Sigmoid colon (tissue), 7 donors: ENCODE measurements around the gene LINGO1. TPM values are rescaled to one million over a fixed set of nuclear protein-coding genes. Genes with fewer than 3 reads are reported as not detected.
A peak's percentile ranks its signal among the peaks of the same experiment; 100 is the strongest.

Source experiments
- DNase-seq: peaks from one replicate; pipeline ENCODE4 v3.0.0-alpha.2; 2019
- H3K27ac ChIP-seq, 4 donors: fragments of 200-600 bp; sonication (generic); one replicate each; pipeline ENCODE4 v1.5.1; 2016 to 2019; ENCODE audit warnings: mild to moderate bottlenecking in 1 of 4
- H3K27me3 ChIP-seq, 3 donors: fragments of 200-600 bp; sonication (generic); one replicate each; pipeline ENCODE4 v1.5.1; 2019; ENCODE audit warnings: mild to moderate bottlenecking in 1 of 3
- H3K36me3 ChIP-seq, 4 donors: fragments of 200-600 bp; sonication (generic); one replicate each; pipeline ENCODE4 v1.5.1; 2016 to 2019
- H3K4me1 ChIP-seq, 4 donors: fragments of 200-600 bp; sonication (generic); one replicate each; pipeline ENCODE4 v1.5.1; 2017 to 2019
- H3K4me3 ChIP-seq, 4 donors: fragments of 200-600 bp; sonication (generic); one replicate each; pipeline ENCODE4 v1.5.1; 2017 to 2019; ENCODE audit warnings: mild to moderate bottlenecking in 2 of 4, moderate library complexity in 1 of 4
- H3K9me3 ChIP-seq, 4 donors: fragments of 200-600 bp in 3 of 4; sonication (generic) in 3 of 4; one replicate each; pipeline versions ENCODE4 v1.5.1 to v1.6.1; 2013 to 2019
- EP300 ChIP-seq, 4 donors: sonication (generic); formaldehyde crosslinking; IDR thresholded peaks; one replicate each; pipeline ENCODE4 v1.6.1; 2017; ENCODE audit warnings: antibody characterized with exemption in 4 of 4
- POLR2A ChIP-seq, 2 donors: fragments of 450-650 bp; IDR thresholded peaks; one replicate each; pipeline ENCODE4 v1.6.1; 2016; ENCODE audit warnings: antibody characterized with exemption in 2 of 2, mild to moderate bottlenecking in 2 of 2, moderate library complexity in 2 of 2
- POLR2AphosphoS5 ChIP-seq, 4 donors: sonication (generic); formaldehyde crosslinking; IDR thresholded peaks; one replicate each; pipeline ENCODE4 v1.6.1; 2017; ENCODE audit warnings: antibody characterized with exemption in 4 of 4
- WGBS, 2 donors: extraction: QIAGEN DNeasy Blood & Tissue Kit; methylation state at CpG; one replicate each; pipeline ENCODE4 v1.1.7; 2013; 5-methylcytosine and 5-hydroxymethylcytosine counted together
- intact Hi-C: fragments of 100-400 bp; cut with DNase I; formaldehyde crosslinking; loops from one replicate; pipeline ENCODE4 v1.15.1; 2023
- polyA plus RNA-seq, 3 donors: library from polyadenylated mRNA; stranded (reverse); fragments of 200-250 nt; gene quantifications; one replicate each; pipeline ENCODE4 v1.2.3, GENCODE V29; 2013
- total RNA-seq, 4 donors: library from RNA; depleted of rRNA; stranded (reverse); fragments of >200 nt; gene quantifications; one replicate each; pipeline ENCODE4 v1.1.0, GENCODE V29; 2016
- TF ChIP-seq, protein P1 (sequence below), 4 experiments: fragments of 450-650 bp in 3 of 4; fragments of 200-600 bp in 1 of 4; IDR thresholded peaks; one replicate each; pipeline ENCODE4 v1.5.1; 2016 to 2019; ENCODE audit warnings: antibody characterized with exemption in 4 of 4, mild to moderate bottlenecking in 3 of 4, moderate library complexity in 2 of 4
- donor health status: healthy with polysubstance abuse.
- donor health status: Bipolar disorder and iron deficiency.
- donor health status: healthy.

The LINGO1 gene
- total and polyA plus RNA-seq, 7 donors = under 0.01 to 3.9 (median 0.68) TPM

DNA sequence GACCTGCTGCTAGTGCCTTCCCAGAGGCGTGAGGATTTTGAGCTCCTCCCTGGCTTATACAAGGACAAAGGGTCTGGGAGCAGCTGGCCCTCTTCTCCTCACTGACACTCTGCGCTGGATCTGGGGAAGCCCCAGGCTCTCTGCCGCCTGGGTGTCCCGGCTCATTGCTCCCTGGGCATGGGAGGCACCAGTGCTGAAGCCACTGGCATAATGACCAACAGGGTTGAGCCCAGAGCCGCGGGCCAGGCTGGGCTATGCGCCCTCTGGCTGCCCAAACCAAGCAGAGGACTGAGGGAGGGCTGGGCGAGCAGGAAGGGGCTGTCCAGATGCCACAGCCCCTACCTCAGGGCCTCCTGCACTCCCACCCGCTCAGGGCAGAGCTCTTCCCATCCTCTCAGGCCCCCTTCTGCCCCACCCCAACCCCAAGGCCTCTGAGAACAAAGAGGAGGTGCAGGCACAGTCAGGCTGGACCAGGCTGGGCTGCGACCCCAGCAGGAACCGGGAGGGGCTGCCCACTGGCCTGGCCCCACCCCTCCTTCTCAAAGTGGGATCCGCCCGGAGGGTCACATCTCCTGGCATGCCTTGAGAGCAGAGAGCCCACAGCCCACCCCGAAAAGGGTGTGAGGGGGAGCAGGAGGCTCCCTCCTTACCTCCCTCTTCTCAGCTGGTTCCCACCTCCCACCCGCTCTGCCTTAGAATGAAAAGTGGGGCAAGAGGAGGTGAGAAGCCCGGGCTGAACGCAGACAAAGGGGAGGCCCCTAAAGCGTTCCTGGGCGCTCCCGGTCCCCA lies 1.6 kb downstream of the LINGO1 start:
- H3K27me3 ChIP-seq = peaks cover 29 to 57% (median 51%) of the 10 kb centered on the region in 3 donors
- DNase-seq = no peak
- intact Hi-C loops = loop anchor here (5.0 kb wide), 1 partner anchor 191 kb away; no protein-coding TSS in a partner anchor
- no peaks in the 10 kb centered on the region for H3K36me3 ChIP-seq
- no peak overlapping the region for H3K27ac ChIP-seq
- peaks cover 0 to 32% (median 22%) of the 10 kb centered on the region in 4 donors for H3K4me1 ChIP-seq
- peak overlapping the region in 2 of 4 donors; percentile 45 to 46 for H3K4me3 ChIP-seq
- no peaks in the 10 kb centered on the region for H3K9me3 ChIP-seq
- TF ChIP-seq, protein P1, sequence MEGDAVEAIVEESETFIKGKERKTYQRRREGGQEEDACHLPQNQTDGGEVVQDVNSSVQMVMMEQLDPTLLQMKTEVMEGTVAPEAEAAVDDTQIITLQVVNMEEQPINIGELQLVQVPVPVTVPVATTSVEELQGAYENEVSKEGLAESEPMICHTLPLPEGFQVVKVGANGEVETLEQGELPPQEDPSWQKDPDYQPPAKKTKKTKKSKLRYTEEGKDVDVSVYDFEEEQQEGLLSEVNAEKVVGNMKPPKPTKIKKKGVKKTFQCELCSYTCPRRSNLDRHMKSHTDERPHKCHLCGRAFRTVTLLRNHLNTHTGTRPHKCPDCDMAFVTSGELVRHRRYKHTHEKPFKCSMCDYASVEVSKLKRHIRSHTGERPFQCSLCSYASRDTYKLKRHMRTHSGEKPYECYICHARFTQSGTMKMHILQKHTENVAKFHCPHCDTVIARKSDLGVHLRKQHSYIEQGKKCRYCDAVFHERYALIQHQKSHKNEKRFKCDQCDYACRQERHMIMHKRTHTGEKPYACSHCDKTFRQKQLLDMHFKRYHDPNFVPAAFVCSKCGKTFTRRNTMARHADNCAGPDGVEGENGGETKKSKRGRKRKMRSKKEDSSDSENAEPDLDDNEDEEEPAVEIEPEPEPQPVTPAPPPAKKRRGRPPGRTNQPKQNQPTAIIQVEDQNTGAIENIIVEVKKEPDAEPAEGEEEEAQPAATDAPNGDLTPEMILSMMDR (IDR thresholded peaks at IDR 0.05) = no peak
- TF ChIP-seq EP300 (IDR thresholded peaks at IDR 0.05) (no peak), POLR2A (IDR thresholded peaks at IDR 0.05) (no peak), POLR2AphosphoS5 (IDR thresholded peaks at IDR 0.05) (no peak)
- 16 to 21% methylated on average over 20 of the region's 20 CpGs for WGBS, 2 donors

DNA sequence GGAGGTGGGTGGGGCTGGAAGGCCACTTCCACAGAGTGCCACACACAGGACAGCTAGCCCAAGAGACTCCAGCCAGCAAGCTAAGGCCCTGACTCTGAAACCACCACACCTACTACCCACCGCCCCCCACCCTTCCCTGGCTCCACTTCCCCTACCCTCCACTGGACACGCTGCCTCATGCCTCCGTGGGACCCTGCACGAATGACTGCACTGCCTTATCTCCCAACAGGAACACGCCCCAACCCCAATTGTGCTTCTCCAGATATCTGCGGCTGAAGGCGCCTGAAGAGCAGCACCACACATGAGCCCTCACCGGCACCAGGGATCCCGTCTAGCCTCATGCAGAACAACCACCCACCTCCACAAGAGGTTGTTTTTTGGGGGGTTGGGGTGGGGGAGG lies 2.7 kb downstream of the LINGO1 start:
- Histone ChIP-seq H3K27me3 (peaks cover 28 to 48% (median 40%) of the 10 kb centered on the region in 3 donors), H3K9me3 (no peaks in the 10 kb centered on the region), H3K4me3 (no peak overlapping the region), H3K4me1 (peaks cover 0 to 32% (median 22%) of the 10 kb centered on the region in 4 donors), H3K27ac (no peak overlapping the region), H3K36me3 (no peaks in the 10 kb centered on the region)
- intact Hi-C loops = loop anchor here (5.0 kb wide), 1 partner anchor 192 kb away; no protein-coding TSS in a partner anchor
- no peak for DNase-seq
- WGBS, 2 donors = 61 to 76% methylated on average over 9 of the region's 9 CpGs
- TF ChIP-seq POLR2A (IDR thresholded peaks at IDR 0.05) (no peak), EP300 (IDR thresholded peaks at IDR 0.05) (no peak), POLR2AphosphoS5 (IDR thresholded peaks at IDR 0.05) (no peak)
- TF ChIP-seq, protein P1 (IDR thresholded peaks at IDR 0.05) = no peak

DNA sequence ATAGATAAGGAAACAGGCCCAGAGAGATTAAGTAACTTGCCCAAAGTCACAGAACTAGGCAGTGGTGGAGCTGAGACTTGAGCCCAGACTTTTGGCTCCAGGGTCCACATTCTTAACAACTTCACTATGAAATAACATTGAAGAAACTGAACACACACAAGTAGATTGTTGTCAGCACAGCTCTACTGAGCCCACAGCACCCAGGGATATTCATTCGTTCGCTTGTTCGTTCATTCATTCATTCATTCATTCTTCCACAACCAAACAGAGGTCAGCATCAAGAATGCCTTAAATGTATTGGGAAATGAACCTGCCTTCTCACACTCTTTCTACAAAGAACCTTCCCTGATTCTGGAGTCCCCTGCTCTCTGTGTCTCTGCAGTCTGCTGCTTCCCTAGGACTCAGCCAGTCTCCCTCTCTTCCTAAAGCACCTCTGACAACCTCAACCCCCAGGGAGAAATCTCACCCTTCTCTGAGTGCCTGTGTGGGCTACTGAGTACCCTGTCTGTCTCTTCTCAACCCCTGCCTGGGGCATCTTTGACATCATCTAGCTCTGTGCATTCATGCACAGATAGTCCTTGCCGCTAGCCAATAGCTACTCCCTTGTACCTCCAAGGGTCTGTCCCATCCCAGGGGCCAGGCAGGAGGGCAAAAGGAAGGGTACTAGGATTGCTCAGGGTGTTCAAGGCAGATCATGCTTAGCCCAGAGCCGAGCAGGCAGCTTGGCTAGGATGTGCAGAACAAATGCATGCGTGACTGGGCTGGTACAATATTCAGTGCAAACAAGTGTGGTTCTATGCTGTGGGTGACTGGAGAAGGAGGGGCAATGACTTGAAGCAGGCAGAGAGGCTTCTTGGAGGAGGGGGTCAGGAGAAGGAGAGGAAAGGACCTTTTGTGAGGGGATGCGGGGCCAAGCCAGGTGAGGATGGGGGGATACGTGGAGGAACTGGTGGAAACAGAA lies 3.4 kb downstream of the LINGO1 start:
- no peak for DNase-seq
- Histone ChIP-seq H3K4me1 (peaks cover 0 to 26% (median 20%) of the 10 kb centered on the region in 4 donors), H3K4me3 (no peak overlapping the region), H3K27me3 (peaks cover 21 to 41% (median 33%) of the 10 kb centered on the region in 3 donors), H3K9me3 (no peaks in the 10 kb centered on the region), H3K27ac (no peak overlapping the region), H3K36me3 (no peaks in the 10 kb centered on the region)
- intact Hi-C loops = loop anchor here (5.0 kb wide), 1 partner anchor 193 kb away; no protein-coding TSS in a partner anchor
- TF ChIP-seq, protein P1 (IDR thresholded peaks at IDR 0.05) = no peak
- TF ChIP-seq POLR2A (IDR thresholded peaks at IDR 0.05) (no peak), EP300 (IDR thresholded peaks at IDR 0.05) (no peak), POLR2AphosphoS5 (IDR thresholded peaks at IDR 0.05) (no peak)
- WGBS, 2 donors = 84 to 87% methylated on average over 8 of the region's 8 CpGs

DNA sequence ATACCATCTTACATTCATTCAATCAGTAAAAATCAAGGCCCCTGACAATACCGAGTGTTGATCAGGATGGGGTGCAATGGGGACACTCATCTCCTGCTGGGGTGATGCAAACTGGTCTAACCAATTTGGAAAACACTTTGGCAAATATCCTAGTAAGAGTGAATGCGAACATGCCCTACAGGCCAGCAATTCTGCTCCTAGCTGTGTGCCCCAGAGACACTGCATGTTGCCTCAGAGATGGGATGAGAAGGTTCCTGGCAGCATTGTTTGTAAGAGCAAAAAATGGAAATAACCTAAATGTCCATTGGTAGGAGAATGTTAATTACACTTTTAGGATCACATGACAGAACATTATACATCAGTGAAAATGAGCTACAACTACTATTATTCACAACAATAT lies 4.7 kb downstream of the LINGO1 start:
- 94 to 96% methylated on average over 2 of the region's 2 CpGs for WGBS, 2 donors
- H3K4me3 ChIP-seq = no peak overlapping the region
- no peaks in the 10 kb centered on the region for H3K36me3 ChIP-seq
- TF ChIP-seq POLR2AphosphoS5 (IDR thresholded peaks at IDR 0.05) = no peak
- no peak for TF ChIP-seq POLR2A (IDR thresholded peaks at IDR 0.05)
- no peak for TF ChIP-seq EP300 (IDR thresholded peaks at IDR 0.05)
- TF ChIP-seq, protein P1 (IDR thresholded peaks at IDR 0.05) = no peak
- H3K27ac ChIP-seq = no peak overlapping the region
- H3K27me3 ChIP-seq = peaks cover 16 to 28% (median 23%) of the 10 kb centered on the region in 3 donors
- peaks cover 0 to 17% (median 11%) of the 10 kb centered on the region in 4 donors for H3K4me1 ChIP-seq
- DNase-seq = no peak
- intact Hi-C loops = no loop called here
- H3K9me3 ChIP-seq = no peaks in the 10 kb centered on the region
